Islet precursor cell (in vitro differentiated cells): ENCODE measurements around the gene BCAS1.

Source experiments
- DNase-seq: peaks from one replicate; pipeline ENCODE4 v3.0.0-alpha.2; 2018

Gene BCAS1

GRCh38 chr20:53957451-53958172, 112.8 kb downstream of the BCAS1 start:
- no peak for DNase-seq

- DNase-seq, result no peak
Measured at GRCh38 chr20:53956013-53956715, 114.2 kb downstream of the BCAS1 start.

GRCh38 chr20:53954723-53955658, 115.4 kb downstream of the BCAS1 start:
- no peak for DNase-seq

GRCh38 chr20:53952528-53953096, 117.8 kb downstream of the BCAS1 start:
- DNase-seq, result no peak

- DNase-seq, result no peak
Measured at GRCh38 chr20:53950578-53950977, 119.8 kb downstream of the BCAS1 start.

GRCh38 chr20:53950031-53950430, 120.4 kb downstream of the BCAS1 start:
- no peak for DNase-seq

GRCh38 chr20:53949319-53949839, 121.0 kb downstream of the BCAS1 start:
- peak; percentile 77 for DNase-seq

- no peak for DNase-seq
Measured at GRCh38 chr20:53948383-53949318, 121.7 kb downstream of the BCAS1 start.

GRCh38 chr20:53947501-53948195, 122.7 kb downstream of the BCAS1 start:
- no peak for DNase-seq

- DNase-seq, result no peak
Measured at GRCh38 chr20:53946106-53946505, 124.3 kb downstream of the BCAS1 start.

- no peak for DNase-seq
Measured at GRCh38 chr20:53945478-53945877, 124.9 kb downstream of the BCAS1 start.

- no peak for DNase-seq
Measured at GRCh38 chr20:53944796-53945195, 125.6 kb downstream of the BCAS1 start.

- DNase-seq, result no peak
Measured at GRCh38 chr20:53943522-53944291, 126.7 kb downstream of the BCAS1 start.

GRCh38 chr20:53942973-53943372, 127.4 kb downstream of the BCAS1 start:
- no peak for DNase-seq

- DNase-seq, result no peak
Measured at GRCh38 chr20:53942472-53942816, 128.0 kb downstream of the BCAS1 start.

- peak; percentile 66 for DNase-seq
Measured at GRCh38 chr20:53941680-53942471, 128.5 kb downstream of the BCAS1 start.

- DNase-seq, result peak; percentile 77
Measured at GRCh38 chr20:53940907-53941545, 129.4 kb downstream of the BCAS1 start.

- no peak for DNase-seq
Measured at GRCh38 chr20:53940360-53940702, 130.1 kb downstream of the BCAS1 start.
